Endothelial cell (in vitro differentiated cells): Measurements from ENCODE around the gene ATP8A2. TPM values are rescaled to one million over a fixed set of nuclear protein-coding genes. Genes with fewer than 3 reads are reported as not detected.

ENCODE experiments used
- DNase-seq: peaks from one replicate; pipeline ENCODE4 v3.0.0; 2021; ENCODE audit warnings: low spot score
- H3K27ac Mint-ChIP-seq: one replicate; pipeline ENCODE4 v1.8.0; 2021; ENCODE audit warnings: mixed read lengths, inconsistent platforms; ENCODE audit not compliant: unreplicated experiment
- H3K27me3 Mint-ChIP-seq: one replicate; pipeline ENCODE4 v1.8.0; 2021; ENCODE audit warnings: mild to moderate bottlenecking, moderate library complexity, mixed read lengths, inconsistent platforms; ENCODE audit not compliant: unreplicated experiment
- H3K36me3 Mint-ChIP-seq: one replicate; pipeline ENCODE4 v1.8.0; 2021; ENCODE audit warnings: mild to moderate bottlenecking, low read depth, mixed read lengths, inconsistent platforms; ENCODE audit not compliant: unreplicated experiment
- H3K4me1 Mint-ChIP-seq: one replicate; pipeline ENCODE4 v1.8.0; 2021; ENCODE audit warnings: mild to moderate bottlenecking, mixed read lengths, inconsistent platforms; ENCODE audit not compliant: unreplicated experiment
- H3K4me3 Mint-ChIP-seq: one replicate; pipeline ENCODE4 v1.8.0; 2021; ENCODE audit warnings: mild to moderate bottlenecking, mixed read lengths, inconsistent platforms; ENCODE audit not compliant: unreplicated experiment
- H3K9me3 Mint-ChIP-seq: one replicate; pipeline ENCODE4 v1.8.0; 2021; ENCODE audit warnings: mixed read lengths, inconsistent platforms; ENCODE audit not compliant: unreplicated experiment
- total RNA-seq: library from RNA; stranded (reverse); fragmentation: NEBNext Ultra II Directional; extraction: Animal tissue kit (Norgen Biotek cat#: 25700); gene quantifications from one replicate; pipeline ENCODE4 v1.2.1, GENCODE V29; 2021; ENCODE audit not compliant: unreplicated experiment
- TF ChIP-seq, protein P1 (sequence below): fragments of 200-600 bp; sonication (generic); IDR thresholded peaks from one replicate; pipeline ENCODE4 v1.5.0; 2021; ENCODE audit warnings: antibody characterized with exemption; ENCODE audit not compliant: unreplicated experiment

Gene ATP8A2
- total RNA-seq, 1 donor from 2014 or later: 2.1 TPM

DNA sequence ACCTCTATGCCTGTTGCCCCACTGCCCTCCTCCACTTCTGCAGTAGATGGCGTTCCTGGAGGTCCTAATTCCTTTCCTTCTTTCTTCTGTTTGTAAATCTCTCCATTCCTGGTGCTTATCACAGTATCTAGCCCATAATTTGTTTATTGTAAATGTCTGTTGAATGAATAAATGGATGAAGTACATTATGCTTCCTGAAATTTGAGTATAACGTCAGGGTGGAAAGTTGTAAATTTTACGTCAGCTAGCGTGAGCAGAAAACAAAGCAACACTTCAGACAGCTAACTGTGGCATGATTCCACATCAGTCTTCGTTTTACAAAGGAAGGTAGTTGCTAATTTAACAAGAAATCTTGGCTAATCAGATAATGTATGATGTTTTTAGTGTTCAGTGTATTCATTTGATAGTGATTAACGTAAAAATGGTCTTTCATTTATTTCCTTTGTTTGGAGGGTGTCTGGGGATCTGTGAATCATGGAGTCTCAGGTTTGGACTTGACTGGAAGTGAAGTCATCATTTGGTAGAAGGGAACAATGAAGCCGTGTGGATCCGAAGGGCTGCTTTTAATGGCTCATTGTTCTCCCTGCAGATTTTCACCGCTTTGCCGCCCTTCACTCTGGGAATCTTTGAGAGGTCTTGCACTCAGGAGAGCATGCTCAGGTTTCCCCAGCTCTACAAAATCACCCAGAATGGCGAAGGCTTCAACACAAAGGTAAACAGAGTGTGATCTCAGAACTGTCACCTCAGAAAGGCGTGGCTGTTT lies 465.0 kb downstream of the ATP8A2 start:
- TF ChIP-seq, protein P1, sequence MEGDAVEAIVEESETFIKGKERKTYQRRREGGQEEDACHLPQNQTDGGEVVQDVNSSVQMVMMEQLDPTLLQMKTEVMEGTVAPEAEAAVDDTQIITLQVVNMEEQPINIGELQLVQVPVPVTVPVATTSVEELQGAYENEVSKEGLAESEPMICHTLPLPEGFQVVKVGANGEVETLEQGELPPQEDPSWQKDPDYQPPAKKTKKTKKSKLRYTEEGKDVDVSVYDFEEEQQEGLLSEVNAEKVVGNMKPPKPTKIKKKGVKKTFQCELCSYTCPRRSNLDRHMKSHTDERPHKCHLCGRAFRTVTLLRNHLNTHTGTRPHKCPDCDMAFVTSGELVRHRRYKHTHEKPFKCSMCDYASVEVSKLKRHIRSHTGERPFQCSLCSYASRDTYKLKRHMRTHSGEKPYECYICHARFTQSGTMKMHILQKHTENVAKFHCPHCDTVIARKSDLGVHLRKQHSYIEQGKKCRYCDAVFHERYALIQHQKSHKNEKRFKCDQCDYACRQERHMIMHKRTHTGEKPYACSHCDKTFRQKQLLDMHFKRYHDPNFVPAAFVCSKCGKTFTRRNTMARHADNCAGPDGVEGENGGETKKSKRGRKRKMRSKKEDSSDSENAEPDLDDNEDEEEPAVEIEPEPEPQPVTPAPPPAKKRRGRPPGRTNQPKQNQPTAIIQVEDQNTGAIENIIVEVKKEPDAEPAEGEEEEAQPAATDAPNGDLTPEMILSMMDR: no peak
- no peaks in the 10 kb centered on the region for H3K9me3 Mint-ChIP-seq
- H3K4me3 Mint-ChIP-seq: no peak overlapping the region
- DNase-seq: no peak
- no peaks in the 10 kb centered on the region for H3K36me3 Mint-ChIP-seq
- H3K27ac Mint-ChIP-seq: no peak overlapping the region
- H3K4me1 Mint-ChIP-seq: no peaks in the 10 kb centered on the region
- peaks cover 2% of the 10 kb centered on the region for H3K27me3 Mint-ChIP-seq

- TF ChIP-seq, protein P1: no peak
- Mint-ChIP-seq H3K27me3 (peaks cover 2% of the 10 kb centered on the region), H3K36me3 (no peaks in the 10 kb centered on the region), H3K27ac (no peak overlapping the region), H3K4me1 (no peaks in the 10 kb centered on the region), H3K4me3 (no peak overlapping the region), H3K9me3 (no peaks in the 10 kb centered on the region)
- no peak for DNase-seq
Observed at GRCh38 chr13:25839371-25839770, 467.6 kb downstream of the ATP8A2 start.

DNA sequence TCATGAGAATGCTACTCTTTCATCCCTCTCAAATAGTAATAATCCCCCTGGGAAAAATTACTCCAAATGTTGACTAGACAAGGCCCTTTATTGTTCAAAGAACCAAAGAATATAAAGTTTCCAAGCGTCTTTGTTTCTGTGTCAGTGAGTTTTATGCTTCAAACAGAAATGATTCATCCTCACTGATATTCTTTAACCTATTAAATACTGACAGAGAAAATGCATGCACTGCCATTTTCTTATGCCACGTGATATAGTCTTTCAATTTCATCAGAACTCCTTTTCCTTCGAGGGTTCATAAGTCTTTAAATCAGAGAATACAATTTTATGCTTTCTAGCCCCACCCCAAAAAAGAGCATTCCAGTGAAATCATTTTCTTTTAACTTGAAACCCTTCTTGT lies 468.5 kb downstream of the ATP8A2 start:
- Mint-ChIP-seq H3K36me3 (no peaks in the 10 kb centered on the region), H3K27me3 (no peaks in the 10 kb centered on the region)

DNA sequence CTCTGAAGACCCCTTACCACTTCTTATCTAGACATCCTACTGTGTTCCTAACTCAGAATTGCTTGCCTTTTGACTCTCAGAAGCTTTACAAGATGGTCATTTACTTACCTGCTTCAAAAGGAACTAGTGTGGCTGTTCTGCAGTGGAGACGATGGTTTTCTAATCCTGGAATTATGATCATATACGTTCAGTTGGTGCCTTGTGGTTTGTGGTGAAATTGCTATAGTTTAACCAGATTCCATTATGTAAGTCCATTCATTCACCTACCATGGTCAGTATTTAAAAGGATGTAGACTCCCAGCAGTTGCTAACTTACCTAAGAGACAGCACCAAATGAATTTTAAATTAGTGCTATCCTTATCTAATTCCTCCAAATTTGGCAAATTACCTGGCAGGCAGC lies 469.2 kb downstream of the ATP8A2 start:
- H3K27ac Mint-ChIP-seq: no peak overlapping the region
- H3K36me3 Mint-ChIP-seq: no peaks in the 10 kb centered on the region
- no peaks in the 10 kb centered on the region for H3K4me1 Mint-ChIP-seq
- TF ChIP-seq, protein P1: no peak
- no peaks in the 10 kb centered on the region for H3K27me3 Mint-ChIP-seq
- H3K9me3 Mint-ChIP-seq: no peaks in the 10 kb centered on the region
- no peak for DNase-seq
- H3K4me3 Mint-ChIP-seq: no peak overlapping the region

More for the DNA sequence above, 468.5 kb downstream of the ATP8A2 start:
- Mint-ChIP-seq H3K4me1 (no peaks in the 10 kb centered on the region), H3K27ac (no peak overlapping the region), H3K9me3 (no peaks in the 10 kb centered on the region), H3K4me3 (no peak overlapping the region)
- DNase-seq: no peak
- TF ChIP-seq, protein P1: no peak

GRCh38 chr13:25843692-25844091 lies 471.9 kb downstream of the ATP8A2 start:
- no peak overlapping the region for H3K27ac Mint-ChIP-seq
- peaks cover 4% of the 10 kb centered on the region for H3K27me3 Mint-ChIP-seq
- DNase-seq: no peak
- H3K9me3 Mint-ChIP-seq: no peaks in the 10 kb centered on the region
- H3K4me3 Mint-ChIP-seq: no peak overlapping the region
- H3K36me3 Mint-ChIP-seq: no peaks in the 10 kb centered on the region
- peaks cover 20% of the 10 kb centered on the region for H3K4me1 Mint-ChIP-seq
- TF ChIP-seq, protein P1: no peak
